ENCODE measurements around the gene ZMYND8. TPM values are rescaled to one million over a fixed set of nuclear protein-coding genes. Genes with fewer than 3 reads are reported as not detected.

Gene ZMYND8
- total RNA-seq, 1 experiment from 2014 or later, result 10.2 TPM

- no peak for DNase-seq
These were observed 6.9 kb downstream of the ZMYND8 start for GRCh38 chr20:47349365-47350180.

GRCh38 chr20:47348539-47349142 is 7.9 kb downstream of the ZMYND8 start:
- Histone ChIP-seq H3K9me3 (no peaks in the 10 kb centered on the region), H3K27me3 (no peaks in the 10 kb centered on the region), H3K4me3 (no peak overlapping the region), H3K36me3 (peaks cover 53% of the 10 kb centered on the region)
- no peak for DNase-seq

More at GRCh38 chr20:47349365-47350180, 6.9 kb downstream of the ZMYND8 start:
- no peak overlapping the region for H3K4me3 ChIP-seq
- no peaks in the 10 kb centered on the region for H3K27me3 ChIP-seq
- H3K9me3 ChIP-seq, result no peaks in the 10 kb centered on the region
- peaks cover 48% of the 10 kb centered on the region for H3K36me3 ChIP-seq

- Histone ChIP-seq H3K27me3 (no peaks in the 10 kb centered on the region), H3K9me3 (no peaks in the 10 kb centered on the region), H3K36me3 (peaks cover 47% of the 10 kb centered on the region), H3K4me3 (no peak overlapping the region)
- no peak for DNase-seq
These were observed 8.7 kb downstream of the ZMYND8 start for GRCh38 chr20:47347661-47348435.

GRCh38 chr20:47346172-47346571 is 10.3 kb downstream of the ZMYND8 start:
- no peak overlapping the region for H3K4me3 ChIP-seq
- no peaks in the 10 kb centered on the region for H3K9me3 ChIP-seq
- peaks cover 42% of the 10 kb centered on the region for H3K36me3 ChIP-seq
- H3K27me3 ChIP-seq, result no peaks in the 10 kb centered on the region
- DNase-seq, result no peak

- DNase-seq, result no peak
- no peaks in the 10 kb centered on the region for H3K27me3 ChIP-seq
- peaks cover 45% of the 10 kb centered on the region for H3K36me3 ChIP-seq
- H3K4me3 ChIP-seq, result no peak overlapping the region
- no peaks in the 10 kb centered on the region for H3K9me3 ChIP-seq
These were observed 11.3 kb downstream of the ZMYND8 start for GRCh38 chr20:47345214-47345613.

- peak; percentile 82 for DNase-seq
- H3K27me3 ChIP-seq, result no peaks in the 10 kb centered on the region
- H3K36me3 ChIP-seq, result peaks cover 37% of the 10 kb centered on the region
- no peak overlapping the region for H3K4me3 ChIP-seq
- H3K9me3 ChIP-seq, result no peaks in the 10 kb centered on the region
These were observed 13.5 kb downstream of the ZMYND8 start for GRCh38 chr20:47343007-47343472.

- Histone ChIP-seq H3K27me3 (no peaks in the 10 kb centered on the region), H3K9me3 (no peaks in the 10 kb centered on the region), H3K4me3 (no peak overlapping the region), H3K36me3 (peaks cover 29% of the 10 kb centered on the region)
- DNase-seq, result no peak
These were observed 18.3 kb downstream of the ZMYND8 start for GRCh38 chr20:47338131-47338628.

- Histone ChIP-seq H3K27me3 (no peaks in the 10 kb centered on the region), H3K36me3 (peaks cover 35% of the 10 kb centered on the region), H3K9me3 (no peaks in the 10 kb centered on the region), H3K4me3 (no peak overlapping the region)
- no peak for DNase-seq
These were observed 19.1 kb downstream of the ZMYND8 start for GRCh38 chr20:47337413-47337812.

- peak; percentile 93 for DNase-seq
- Histone ChIP-seq H3K4me3 (0 out of 2 replicates have a peak overlapping the region, but pooled peaks have one; percentile 0), H3K9me3 (no peaks in the 10 kb centered on the region), H3K36me3 (peaks cover 37% of the 10 kb centered on the region), H3K27me3 (no peaks in the 10 kb centered on the region)
These were observed 20.3 kb downstream of the ZMYND8 start for GRCh38 chr20:47336129-47336754.

- no peak for DNase-seq
- no peak overlapping the region for H3K4me3 ChIP-seq
These were observed 21.0 kb downstream of the ZMYND8 start for GRCh38 chr20:47335251-47336128.

GRCh38 chr20:47334022-47334551 is 22.4 kb downstream of the ZMYND8 start:
- Histone ChIP-seq H3K36me3 (peaks cover 42% of the 10 kb centered on the region), H3K4me3 (peak overlapping the region; percentile 51), H3K27me3 (no peaks in the 10 kb centered on the region), H3K9me3 (no peaks in the 10 kb centered on the region)
- DNase-seq, result peak; percentile 84

More at GRCh38 chr20:47335251-47336128, 21.0 kb downstream of the ZMYND8 start:
- Histone ChIP-seq H3K9me3 (no peaks in the 10 kb centered on the region), H3K36me3 (peaks cover 39% of the 10 kb centered on the region), H3K27me3 (no peaks in the 10 kb centered on the region)

GRCh38 chr20:47332381-47333206 is 23.9 kb downstream of the ZMYND8 start:
- Histone ChIP-seq H3K27me3 (no peaks in the 10 kb centered on the region), H3K36me3 (peaks cover 47% of the 10 kb centered on the region), H3K4me3 (no peak overlapping the region), H3K9me3 (no peaks in the 10 kb centered on the region)
- DNase-seq, result no peak

GRCh38 chr20:47330933-47331708 is 25.4 kb downstream of the ZMYND8 start:
- no peaks in the 10 kb centered on the region for H3K9me3 ChIP-seq
- peaks cover 52% of the 10 kb centered on the region for H3K36me3 ChIP-seq
- no peak overlapping the region for H3K4me3 ChIP-seq
- no peaks in the 10 kb centered on the region for H3K27me3 ChIP-seq
- peak; percentile 84 for DNase-seq

- peak; percentile 17 for DNase-seq
- H3K4me3 ChIP-seq, result no peak overlapping the region
- H3K9me3 ChIP-seq, result no peaks in the 10 kb centered on the region
- H3K36me3 ChIP-seq, result peaks cover 48% of the 10 kb centered on the region
- H3K27me3 ChIP-seq, result no peaks in the 10 kb centered on the region
These were observed 26.4 kb downstream of the ZMYND8 start for GRCh38 chr20:47330071-47330470.
